Right lobe of liver (tissue), 6 donors: Measurements from ENCODE around the gene VCX2. TPM values are rescaled to one million over a fixed set of nuclear protein-coding genes. Genes with fewer than 3 reads are reported as not detected.
A peak's percentile ranks its signal among the peaks of the same experiment; 100 is the strongest.
"Not testable (repeated sequence)": the region's sequence is repeated elsewhere in the genome, so short reads cannot be mapped to it uniquely, and the experiment has no call there.

Experiments
- ATAC-seq, 4 donors: fragments of 200-7000 bp; cut with Tn5 transposase; one replicate each; pipeline ENCODE4 v1.9.1; 2020; ENCODE audit warnings: mild to moderate bottlenecking in 4 of 4, moderate library complexity in 4 of 4
- DNase-seq, 3 donors: peaks; one replicate each; pipeline ENCODE4 v3.0.0-alpha.2; 2020
- H3K27ac ChIP-seq, 3 donors: fragments of 200-600 bp; one replicate each; pipeline ENCODE4 v1.8.0; 2022
- H3K27me3 ChIP-seq, 2 donors: fragments of 200-600 bp; one replicate each; pipeline ENCODE4 v1.8.0; 2022
- H3K36me3 ChIP-seq, 4 donors: fragments of 200-600 bp; sonication (generic) in 1 of 4; one replicate each; pipeline versions ENCODE4 v1.5.1 to v1.8.0; 2017 to 2022; ENCODE audit warnings: control low read depth in 1 of 4
- H3K4me1 ChIP-seq, 4 donors: fragments of 200-600 bp; sonication (generic) in 1 of 4; one replicate each; pipeline versions ENCODE4 v1.5.1 to v1.8.0; 2017 to 2022; ENCODE audit warnings: control low read depth in 1 of 4
- H3K4me3 ChIP-seq, 3 donors: fragments of 200-600 bp; one replicate each; pipeline ENCODE4 v1.8.0; 2022
- H3K9me3 ChIP-seq, 4 donors: fragments of 200-600 bp; sonication (generic) in 1 of 4; one replicate each; pipeline versions ENCODE4 v1.5.1 to v1.8.0; 2017 to 2022; ENCODE audit warnings: control low read depth in 1 of 4
- POLR2A ChIP-seq: fragments of 450-650 bp; IDR thresholded peaks from one replicate; pipeline ENCODE4 v1.6.1; 2017; ENCODE audit warnings: antibody characterized with exemption, mild to moderate bottlenecking
- WGBS: methylation state at CpG from one replicate; pipeline ENCODE4 v1.1.6; 2018; ENCODE audit warnings: low coverage, low lambda C conversion rate; ENCODE audit not compliant: insufficient coverage; ENCODE audit errors: missing lambda C conversion rate; 5-methylcytosine and 5-hydroxymethylcytosine counted together
- intact Hi-C, 2 donors: fragments of 100-400 bp; cut with DNase I; formaldehyde crosslinking; loops; one replicate each; pipeline versions ENCODE4 v1.11.2 to v1.14.1; 2022
- total RNA-seq, 6 experiments: library from RNA; depleted of rRNA in 2 of 6; stranded (reverse); fragments of >200 nt in 2 of 6; fragmentation: NEBNext Ultra II Directional in 3 of 6; extraction: Animal tissue kit (Norgen Biotek cat#: 25700) in 3 of 6; gene quantifications; one replicate each; pipeline versions ENCODE4 v1.1.0 to v1.2.4, GENCODE V29; 2016 to 2023
- TF ChIP-seq, protein P1 (sequence below), 4 donors: fragments of 200-600 bp in 3 of 4; fragments of 450-650 bp in 1 of 4; IDR thresholded peaks; one replicate each; pipeline versions ENCODE4 v1.5.1 to v1.8.0; 2016 to 2022; ENCODE audit warnings: antibody characterized with exemption in 4 of 4, mild to moderate bottlenecking in 2 of 4
- donor health status: DM: no; HTN: yes; CAD: no.
- donor health status: DM: no; HTN: no; CAD: no.
- donor health status: DM: no; HTN: no; CAD: no.
- donor health status: DM: no; HTN: yes; CAD: no.
- donor health status: DM: no; HTN: yes; CAD: no.

Gene VCX2
- total RNA-seq, 6 experiments from 2014 or later: not detected

DNA sequence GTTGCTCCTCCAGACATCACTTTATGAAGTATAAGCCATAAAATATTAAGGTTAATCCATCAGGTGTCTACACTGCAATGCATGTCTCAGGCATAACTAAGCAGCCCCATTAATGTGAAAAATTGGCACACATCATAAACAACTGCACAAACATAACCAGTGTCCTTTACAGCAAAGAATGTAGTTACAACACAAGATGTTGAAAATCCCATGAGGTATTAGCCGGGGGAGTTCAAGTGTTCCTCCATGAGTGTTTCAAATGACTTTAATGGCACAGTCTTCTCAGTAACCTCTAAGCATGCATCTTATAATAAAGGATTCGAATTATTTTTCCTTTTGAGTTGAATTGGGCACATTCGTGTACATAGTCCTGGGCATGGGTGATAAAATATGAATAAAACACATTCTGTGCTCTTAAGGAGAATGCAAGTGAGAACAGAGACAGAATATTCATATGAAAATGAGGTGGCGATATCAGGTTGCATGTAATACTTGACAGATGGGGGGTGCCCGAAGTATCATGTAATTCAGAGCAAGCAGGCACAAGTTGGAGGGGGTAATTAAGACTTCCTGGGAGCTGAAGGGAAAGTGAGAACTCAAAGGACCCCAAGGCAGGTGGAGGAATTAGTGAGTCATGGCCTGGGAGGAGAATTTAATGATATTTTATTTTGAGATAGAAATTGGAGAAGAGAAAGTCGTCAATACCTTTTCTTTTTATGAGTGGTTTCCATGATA, 18.2 kb upstream of the VCX2 start:
- TF ChIP-seq POLR2A: no peak
- TF ChIP-seq, protein P1, sequence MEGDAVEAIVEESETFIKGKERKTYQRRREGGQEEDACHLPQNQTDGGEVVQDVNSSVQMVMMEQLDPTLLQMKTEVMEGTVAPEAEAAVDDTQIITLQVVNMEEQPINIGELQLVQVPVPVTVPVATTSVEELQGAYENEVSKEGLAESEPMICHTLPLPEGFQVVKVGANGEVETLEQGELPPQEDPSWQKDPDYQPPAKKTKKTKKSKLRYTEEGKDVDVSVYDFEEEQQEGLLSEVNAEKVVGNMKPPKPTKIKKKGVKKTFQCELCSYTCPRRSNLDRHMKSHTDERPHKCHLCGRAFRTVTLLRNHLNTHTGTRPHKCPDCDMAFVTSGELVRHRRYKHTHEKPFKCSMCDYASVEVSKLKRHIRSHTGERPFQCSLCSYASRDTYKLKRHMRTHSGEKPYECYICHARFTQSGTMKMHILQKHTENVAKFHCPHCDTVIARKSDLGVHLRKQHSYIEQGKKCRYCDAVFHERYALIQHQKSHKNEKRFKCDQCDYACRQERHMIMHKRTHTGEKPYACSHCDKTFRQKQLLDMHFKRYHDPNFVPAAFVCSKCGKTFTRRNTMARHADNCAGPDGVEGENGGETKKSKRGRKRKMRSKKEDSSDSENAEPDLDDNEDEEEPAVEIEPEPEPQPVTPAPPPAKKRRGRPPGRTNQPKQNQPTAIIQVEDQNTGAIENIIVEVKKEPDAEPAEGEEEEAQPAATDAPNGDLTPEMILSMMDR (IDR thresholded peaks at IDR 0.05): no peak
- Histone ChIP-seq H3K27ac (no peak overlapping the region), H3K9me3 (no peaks in the 10 kb centered on the region), H3K27me3 (no peaks in the 10 kb centered on the region), H3K4me3 (no peak overlapping the region), H3K36me3 (no peaks in the 10 kb centered on the region), H3K4me1 (no peaks in the 10 kb centered on the region)
- ATAC-seq (no peak), DNase-seq (no peak)
- intact Hi-C loops: no loop called here
- 68% methylated on average over 6 of the region's 6 CpGs for WGBS

DNA sequence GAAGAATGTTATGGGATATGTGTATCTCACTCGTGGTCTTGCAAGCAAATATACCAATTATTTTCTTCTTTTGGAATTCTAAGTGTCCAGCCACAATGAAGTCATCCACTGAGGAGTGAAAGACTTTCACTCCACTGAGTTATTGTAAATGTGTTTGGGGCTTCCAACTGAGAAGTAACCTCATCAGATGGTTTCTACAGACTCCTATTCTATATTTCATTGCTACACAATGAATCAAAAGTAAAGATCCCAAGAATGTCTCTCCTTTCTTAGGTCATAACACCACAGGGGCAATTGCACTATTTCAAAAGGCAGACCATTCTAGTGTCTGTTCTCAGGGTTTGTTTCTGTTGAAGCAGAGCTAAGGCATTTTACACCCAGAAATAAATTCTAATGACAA, 12.3 kb upstream of the VCX2 start:
- DNase-seq: no peak
- ATAC-seq: no peak
- intact Hi-C loops: no loop called here
- no peaks in the 10 kb centered on the region for H3K9me3 ChIP-seq
- H3K4me1 ChIP-seq: peaks cover 0 to 10% (median 0%) of the 10 kb centered on the region in 4 donors
- H3K36me3 ChIP-seq: no peaks in the 10 kb centered on the region
- no peaks in the 10 kb centered on the region for H3K27me3 ChIP-seq
- TF ChIP-seq POLR2A: no peak
- TF ChIP-seq, protein P1 (IDR thresholded peaks at IDR 0.05): no peak
- no peak overlapping the region for H3K27ac ChIP-seq
- WGBS: 32% methylated on average over 1 of the region's 1 CpG
- H3K4me3 ChIP-seq: no peak overlapping the region

DNA sequence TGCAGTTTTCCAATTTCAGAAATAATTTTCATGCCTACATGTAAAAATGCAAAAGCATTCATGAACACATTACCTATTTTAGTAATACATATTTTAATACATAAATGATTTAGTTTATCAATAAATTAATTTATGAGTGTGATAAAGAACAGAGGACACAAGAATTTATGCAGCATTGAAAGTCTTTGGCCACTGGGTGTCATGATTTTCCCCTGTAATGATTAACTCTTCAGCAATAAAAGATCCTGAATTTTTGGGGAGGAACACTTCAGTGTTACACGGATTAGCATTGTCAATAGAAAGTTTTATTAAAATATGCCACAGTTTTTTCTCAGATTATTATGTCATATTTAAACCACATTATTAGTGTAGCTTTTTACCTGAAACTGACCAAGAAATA, 8.6 kb upstream of the VCX2 start:
- no peak for DNase-seq
- Histone ChIP-seq H3K4me3 (no peak overlapping the region), H3K36me3 (no peaks in the 10 kb centered on the region), H3K9me3 (no peaks in the 10 kb centered on the region), H3K4me1 (peaks cover 0 to 10% (median 0%) of the 10 kb centered on the region in 4 donors), H3K27me3 (no peaks in the 10 kb centered on the region), H3K27ac (no peak overlapping the region)
- ATAC-seq: peak; percentile 47 to 77 (median 63)
- TF ChIP-seq POLR2A: no peak
- TF ChIP-seq, protein P1 (IDR thresholded peaks at IDR 0.05): peak; percentile 23 to 48 (median 42)
- intact Hi-C loops: no loop called here
- 17% methylated on average over 1 of the region's 1 CpG for WGBS

DNA sequence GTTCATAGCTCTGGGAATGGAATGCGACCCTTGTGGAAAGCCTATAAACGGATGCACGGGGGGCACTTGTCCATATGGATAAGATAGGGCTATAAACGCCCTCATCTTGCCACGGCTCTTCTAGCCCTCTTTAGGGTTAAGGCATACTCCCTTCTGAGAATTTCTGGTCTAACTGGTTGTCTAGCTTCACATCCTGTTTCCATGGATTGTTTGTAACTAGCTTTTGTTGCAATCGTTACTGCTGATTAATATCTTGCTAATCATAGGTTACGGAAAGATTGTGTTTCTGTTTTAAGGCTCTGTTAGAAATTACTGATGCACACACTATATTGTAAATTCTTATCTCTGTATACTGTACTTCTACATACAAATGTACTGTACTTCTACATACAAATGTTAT, 17.1 kb downstream of the VCX2 start:
- H3K27me3 ChIP-seq, H3K36me3 ChIP-seq, ATAC-seq, H3K4me1 ChIP-seq, DNase-seq, H3K4me3 ChIP-seq, H3K27ac ChIP-seq, intact Hi-C loops, H3K9me3 ChIP-seq: not testable (repeated sequence)
- WGBS: 68% methylated on average over 3 of the region's 7 CpGs

DNA sequence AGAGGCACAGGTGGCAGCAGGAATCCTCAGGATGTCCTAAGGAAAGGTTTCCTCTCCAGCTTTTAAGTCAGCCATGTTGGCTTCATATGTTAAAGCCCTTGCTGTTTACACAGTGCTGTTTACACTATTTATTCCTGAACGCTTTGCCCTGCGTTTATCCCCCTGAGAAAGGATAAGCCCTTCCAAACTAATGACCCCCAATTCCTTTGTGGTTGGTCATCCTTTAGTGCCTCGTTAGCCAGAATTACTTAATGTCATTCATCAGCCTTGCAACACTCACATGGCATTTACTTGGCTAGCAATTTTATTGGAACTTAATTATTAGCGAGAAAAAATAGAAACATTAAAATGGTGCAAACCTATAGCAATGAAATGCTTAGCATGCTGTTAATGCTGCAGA, 23.8 kb downstream of the VCX2 start:
- DNase-seq (no peak), ATAC-seq (no peak)
- H3K36me3 ChIP-seq: no peaks in the 10 kb centered on the region
- no peak overlapping the region for H3K4me3 ChIP-seq
- no peaks in the 10 kb centered on the region for H3K4me1 ChIP-seq
- H3K27me3 ChIP-seq: no peaks in the 10 kb centered on the region
- intact Hi-C loops: no loop called here
- no peak overlapping the region for H3K27ac ChIP-seq
- 66% methylated on average over 4 of the region's 4 CpGs for WGBS
- H3K9me3 ChIP-seq: peaks cover 0 to 8% (median 0%) of the 10 kb centered on the region in 4 donors
- no peak for TF ChIP-seq POLR2A
- TF ChIP-seq, protein P1 (IDR thresholded peaks at IDR 0.05): no peak
